Liver (tissue), 9 donors: ENCODE measurements around the gene CACNA1H. TPM values are rescaled to one million over a fixed set of nuclear protein-coding genes. Genes with fewer than 3 reads are reported as not detected.
"Not testable (repeated sequence)": the region's sequence is repeated elsewhere in the genome, so short reads cannot be mapped to it uniquely, and the experiment has no call there.

Source experiments
- DNase-seq: peaks from one replicate; pipeline ENCODE4 v3.0.0-alpha.2; 2017; ENCODE audit warnings: low spot score
- H3K27ac ChIP-seq, 2 donors: one replicate each; pipeline ENCODE4 v1.7.0; 2013; ENCODE audit warnings: inconsistent platforms in 2 of 2, low read length in 2 of 2, control low read depth in 1 of 2, low read depth in 1 of 2, mild to moderate bottlenecking in 1 of 2
- H3K27me3 ChIP-seq, 4 donors: one replicate each; pipeline versions ENCODE4 v1.6.1 to v1.7.0; 2013; ENCODE audit warnings: low read length in 3 of 4, inconsistent platforms in 1 of 4, mild to moderate bottlenecking in 1 of 4, moderate library complexity in 1 of 4; ENCODE audit not compliant: control insufficient read depth in 4 of 4, insufficient read depth in 4 of 4
- H3K36me3 ChIP-seq, 4 donors: one replicate each; pipeline versions ENCODE4 v1.6.1 to v1.7.0; 2013; ENCODE audit warnings: low read length in 3 of 4, mild to moderate bottlenecking in 3 of 4, low read depth in 1 of 4, moderate library complexity in 1 of 4; ENCODE audit not compliant: control insufficient read depth in 4 of 4, insufficient read depth in 3 of 4
- H3K4me1 ChIP-seq, 4 donors: one replicate each; pipeline versions ENCODE4 v1.6.1 to v1.7.0; 2013; ENCODE audit warnings: low read length in 3 of 4, mild to moderate bottlenecking in 3 of 4, moderate library complexity in 1 of 4; ENCODE audit not compliant: control insufficient read depth in 4 of 4, insufficient read depth in 4 of 4
- H3K4me3 ChIP-seq, 3 donors: one replicate each; pipeline versions ENCODE4 v1.6.1 to v1.7.0; 2013; ENCODE audit warnings: low read length in 3 of 3, control low read depth in 1 of 3, low read depth in 1 of 3, mild to moderate bottlenecking in 1 of 3
- H3K9ac ChIP-seq, 2 donors: one replicate each; pipeline ENCODE4 v1.7.0; 2013; ENCODE audit warnings: low read length in 2 of 2, mild to moderate bottlenecking in 2 of 2, moderate library complexity in 2 of 2, control low read depth in 1 of 2, low read depth in 1 of 2
- H3K9me3 ChIP-seq, 4 donors: one replicate each; pipeline versions ENCODE4 v1.6.1 to v1.7.0; 2013; ENCODE audit warnings: low read length in 3 of 4; ENCODE audit not compliant: control insufficient read depth in 4 of 4
- EGR1 ChIP-seq, 2 donors: IDR thresholded peaks; 2 replicates each; pipeline ENCODE4 v1.6.1; 2016 to 2018; ENCODE audit warnings: antibody characterized with exemption in 2 of 2, low read depth in 2 of 2
- FOXA1 ChIP-seq: IDR thresholded peaks from 2 replicates; pipeline ENCODE4 v1.6.1; 2016; ENCODE audit warnings: antibody characterized with exemption
- FOXA2 ChIP-seq: IDR thresholded peaks from 2 replicates; pipeline ENCODE4 v1.6.1; 2016; ENCODE audit warnings: antibody characterized with exemption
- GABPA ChIP-seq, 2 donors: IDR thresholded peaks in 1 of 2; conservative IDR thresholded peaks in 1 of 2; 2 replicates each; pipeline ENCODE4 v1.6.1; 2016; ENCODE audit warnings: antibody characterized with exemption in 2 of 2, mild to moderate bottlenecking in 1 of 2, moderate library complexity in 1 of 2
- HNF4A ChIP-seq, 2 donors: conservative IDR thresholded peaks; 2 replicates each; pipeline ENCODE4 v1.6.1; 2016; ENCODE audit warnings: antibody characterized with exemption in 2 of 2, mild to moderate bottlenecking in 2 of 2
- HNF4G ChIP-seq: IDR thresholded peaks from 2 replicates; pipeline ENCODE4 v1.6.1; 2016; ENCODE audit warnings: antibody characterized with exemption
- JUND ChIP-seq, 2 donors: IDR thresholded peaks; 2 replicates each; pipeline ENCODE4 v1.6.1; 2016; ENCODE audit warnings: antibody characterized with exemption in 2 of 2
- NR2F2 ChIP-seq: IDR thresholded peaks from 2 replicates; pipeline ENCODE4 v1.6.1; 2016; ENCODE audit warnings: antibody characterized with exemption
- RAD21 ChIP-seq, 2 donors: IDR thresholded peaks; 2 replicates each; pipeline ENCODE4 v1.6.1; 2016; ENCODE audit warnings: antibody characterized with exemption in 2 of 2, mild to moderate bottlenecking in 2 of 2
- RXRA ChIP-seq, 2 donors: IDR thresholded peaks; 2 replicates each; pipeline ENCODE4 v1.6.1; 2017 to 2018; ENCODE audit warnings: antibody characterized with exemption in 2 of 2, mild to moderate bottlenecking in 1 of 2
- SP1 ChIP-seq: IDR thresholded peaks from 2 replicates; pipeline ENCODE4 v1.6.1; 2018; ENCODE audit warnings: antibody characterized with exemption, mild to moderate bottlenecking
- TAF1 ChIP-seq: conservative IDR thresholded peaks from 2 replicates; pipeline ENCODE4 v1.6.1; 2016; ENCODE audit warnings: antibody characterized with exemption, mild to moderate bottlenecking
- YY1 ChIP-seq: IDR thresholded peaks from 2 replicates; pipeline ENCODE4 v1.6.1; 2016; ENCODE audit warnings: antibody characterized with exemption, mild to moderate bottlenecking
- WGBS: extraction: QIAGEN DNeasy Blood & Tissue Kit; methylation state at CpG from one replicate; pipeline ENCODE4 v1.1.7; 2013; 5-methylcytosine and 5-hydroxymethylcytosine counted together
- polyA plus RNA-seq, 2 donors: library from polyadenylated mRNA; stranded (reverse) in 1 of 2; unstranded in 1 of 2; fragments of 200-250 nt in 1 of 2; fragments of >200 nt in 1 of 2; fragmentation: Nextera tagmentation in 1 of 2; extraction: Ambion mirVana in 1 of 2; gene quantifications; one replicate each; pipeline versions ENCODE4 v1.2.1 to v1.2.3, GENCODE V29; 2013 to 2015
- total RNA-seq, 2 donors: library from RNA; depleted of rRNA; stranded (reverse); fragments of >200 nt; gene quantifications; one replicate each; pipeline ENCODE4 v1.2.3, GENCODE V29; 2014
- TF ChIP-seq, protein P1 (sequence below): fragments of 150-350 bp; IDR thresholded peaks from 2 replicates; pipeline ENCODE4 v1.5.1; 2017; ENCODE audit warnings: improper control_type of control experiment, low read depth, low read length; ENCODE audit not compliant: missing input control
- TF ChIP-seq, protein P2 (sequence below): IDR thresholded peaks from 2 replicates; pipeline ENCODE4 v1.6.1; 2016; ENCODE audit warnings: antibody characterized with exemption
- donor health status: healthy.
- donor health status: healthy.
- donor health status: healthy.
- donor health status: healthy.
- donor health status: healthy.

Gene CACNA1H
- total and polyA plus RNA-seq, 4 donors, result 0.21 to 8.5 (median 6.1) TPM

- H3K9me3 ChIP-seq, result no peaks in the 10 kb centered on the region
- 91% methylated on average over 18 of the region's 18 CpGs for WGBS
- TF ChIP-seq FOXA2, result no peak
- TF ChIP-seq RXRA (IDR thresholded peaks at IDR 0.05), result no peak
- no peak for TF ChIP-seq FOXA1
- TF ChIP-seq YY1, result no peak
- TF ChIP-seq, protein P1, sequence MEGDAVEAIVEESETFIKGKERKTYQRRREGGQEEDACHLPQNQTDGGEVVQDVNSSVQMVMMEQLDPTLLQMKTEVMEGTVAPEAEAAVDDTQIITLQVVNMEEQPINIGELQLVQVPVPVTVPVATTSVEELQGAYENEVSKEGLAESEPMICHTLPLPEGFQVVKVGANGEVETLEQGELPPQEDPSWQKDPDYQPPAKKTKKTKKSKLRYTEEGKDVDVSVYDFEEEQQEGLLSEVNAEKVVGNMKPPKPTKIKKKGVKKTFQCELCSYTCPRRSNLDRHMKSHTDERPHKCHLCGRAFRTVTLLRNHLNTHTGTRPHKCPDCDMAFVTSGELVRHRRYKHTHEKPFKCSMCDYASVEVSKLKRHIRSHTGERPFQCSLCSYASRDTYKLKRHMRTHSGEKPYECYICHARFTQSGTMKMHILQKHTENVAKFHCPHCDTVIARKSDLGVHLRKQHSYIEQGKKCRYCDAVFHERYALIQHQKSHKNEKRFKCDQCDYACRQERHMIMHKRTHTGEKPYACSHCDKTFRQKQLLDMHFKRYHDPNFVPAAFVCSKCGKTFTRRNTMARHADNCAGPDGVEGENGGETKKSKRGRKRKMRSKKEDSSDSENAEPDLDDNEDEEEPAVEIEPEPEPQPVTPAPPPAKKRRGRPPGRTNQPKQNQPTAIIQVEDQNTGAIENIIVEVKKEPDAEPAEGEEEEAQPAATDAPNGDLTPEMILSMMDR, result no peak
- TF ChIP-seq SP1, result no peak
- no peak for TF ChIP-seq GABPA (IDR thresholded peaks at IDR 0.05 in 1 of 2, conservative IDR thresholded peaks at IDR 0.05 in 1 of 2)
- TF ChIP-seq HNF4A (conservative IDR thresholded peaks at IDR 0.05), result no peak
- no peak for TF ChIP-seq JUND (IDR thresholded peaks at IDR 0.05)
- TF ChIP-seq HNF4G, result no peak
- no peak for TF ChIP-seq EGR1 (IDR thresholded peaks at IDR 0.05; ENCODE audit: low read depth in 2 of 2)
- TF ChIP-seq NR2F2, result no peak
- no peak for TF ChIP-seq RAD21 (IDR thresholded peaks at IDR 0.05)
- TF ChIP-seq TAF1, result no peak
- TF ChIP-seq, protein P2, sequence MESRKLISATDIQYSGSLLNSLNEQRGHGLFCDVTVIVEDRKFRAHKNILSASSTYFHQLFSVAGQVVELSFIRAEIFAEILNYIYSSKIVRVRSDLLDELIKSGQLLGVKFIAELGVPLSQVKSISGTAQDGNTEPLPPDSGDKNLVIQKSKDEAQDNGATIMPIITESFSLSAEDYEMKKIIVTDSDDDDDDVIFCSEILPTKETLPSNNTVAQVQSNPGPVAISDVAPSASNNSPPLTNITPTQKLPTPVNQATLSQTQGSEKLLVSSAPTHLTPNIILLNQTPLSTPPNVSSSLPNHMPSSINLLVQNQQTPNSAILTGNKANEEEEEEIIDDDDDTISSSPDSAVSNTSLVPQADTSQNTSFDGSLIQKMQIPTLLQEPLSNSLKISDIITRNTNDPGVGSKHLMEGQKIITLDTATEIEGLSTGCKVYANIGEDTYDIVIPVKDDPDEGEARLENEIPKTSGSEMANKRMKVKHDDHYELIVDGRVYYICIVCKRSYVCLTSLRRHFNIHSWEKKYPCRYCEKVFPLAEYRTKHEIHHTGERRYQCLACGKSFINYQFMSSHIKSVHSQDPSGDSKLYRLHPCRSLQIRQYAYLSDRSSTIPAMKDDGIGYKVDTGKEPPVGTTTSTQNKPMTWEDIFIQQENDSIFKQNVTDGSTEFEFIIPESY, result no peak
These were observed 45.3 kb downstream of the CACNA1H start for GRCh38 chr16:1198194-1198593.

DNA sequence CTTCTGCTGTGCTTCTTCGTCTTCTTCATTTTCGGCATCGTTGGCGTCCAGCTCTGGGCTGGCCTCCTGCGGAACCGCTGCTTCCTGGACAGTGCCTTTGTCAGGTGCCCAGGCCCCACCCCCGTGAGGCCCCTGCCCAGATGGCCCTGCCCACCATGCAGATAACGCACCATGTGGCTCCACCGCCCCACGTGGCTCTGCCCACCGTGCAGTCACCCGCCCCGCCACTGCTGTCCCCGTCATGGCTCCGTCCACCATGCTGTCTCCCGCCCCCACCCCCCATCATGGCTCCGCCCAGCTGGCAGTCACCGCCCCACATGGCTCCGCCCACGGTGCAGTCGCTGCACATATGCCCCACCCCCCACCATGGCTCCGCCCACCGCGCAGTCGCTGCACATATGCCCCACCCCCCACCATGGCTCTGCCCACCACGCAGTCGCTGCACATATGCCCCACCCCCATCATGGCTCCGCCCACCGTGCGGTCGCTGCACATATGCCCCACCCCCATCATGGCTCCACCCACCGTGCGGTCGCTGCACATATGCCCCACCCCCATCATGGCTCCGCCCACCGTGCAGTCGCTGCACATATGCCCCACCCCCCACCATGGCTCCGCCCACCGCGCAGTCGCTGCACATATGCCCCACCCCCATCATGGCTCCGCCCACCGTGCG, 45.9 kb downstream of the CACNA1H start:
- H3K4me1 ChIP-seq, result peaks cover 9 to 29% (median 18%) of the 10 kb centered on the region in 4 donors
- peaks cover 0 to 26% (median 7%) of the 10 kb centered on the region in 4 donors for H3K36me3 ChIP-seq
- not testable (repeated sequence) for H3K9ac ChIP-seq, H3K4me3 ChIP-seq, H3K27me3 ChIP-seq, H3K9me3 ChIP-seq, H3K27ac ChIP-seq, DNase-seq
- WGBS, result 81% methylated on average over 44 of the region's 44 CpGs

More at GRCh38 chr16:1198194-1198593, 45.3 kb downstream of the CACNA1H start:
- H3K27me3 ChIP-seq, result no peaks in the 10 kb centered on the region
- peaks cover 0 to 19% (median 5%) of the 10 kb centered on the region in 4 donors for H3K36me3 ChIP-seq
- H3K9ac ChIP-seq, result no peak overlapping the region
- peaks cover 10 to 35% (median 22%) of the 10 kb centered on the region in 4 donors for H3K4me1 ChIP-seq
- H3K27ac ChIP-seq, result no peak overlapping the region
- H3K4me3 ChIP-seq, result no peak overlapping the region
- no peak for DNase-seq
